Mucosa of stomach (tissue), 1 donor: ENCODE results near the gene ZNF785.
A peak's percentile ranks its signal among the peaks of the same experiment; 100 is the strongest.
"Not testable (repeated sequence)": the region's sequence is repeated elsewhere in the genome, so short reads cannot be mapped to it uniquely, and the experiment has no call there.

ENCODE experiments used
- H3K27me3 ChIP-seq: one replicate; pipeline ENCODE4 v1.7.0; 2013; ENCODE audit warnings: mild to moderate bottlenecking, low read length; ENCODE audit not compliant: control insufficient read depth, insufficient read depth
- H3K36me3 ChIP-seq: one replicate; pipeline ENCODE4 v1.7.0; 2013; ENCODE audit warnings: low read length; ENCODE audit not compliant: control insufficient read depth, insufficient read depth
- H3K4me1 ChIP-seq: one replicate; pipeline ENCODE4 v1.7.0; 2013; ENCODE audit warnings: mild to moderate bottlenecking, low read length; ENCODE audit not compliant: control insufficient read depth, insufficient read depth
- H3K4me3 ChIP-seq: one replicate; pipeline ENCODE4 v1.7.0; 2013; ENCODE audit warnings: low read length
- H3K9ac ChIP-seq: one replicate; pipeline ENCODE4 v1.7.0; 2013; ENCODE audit warnings: mild to moderate bottlenecking, low read length, moderate library complexity
- H3K9me3 ChIP-seq: one replicate; pipeline ENCODE4 v1.7.0; 2013; ENCODE audit warnings: mild to moderate bottlenecking, low read length, moderate library complexity; ENCODE audit not compliant: control insufficient read depth
- donor health status: Pancreatic carcinoma.

Gene ZNF785

DNA sequence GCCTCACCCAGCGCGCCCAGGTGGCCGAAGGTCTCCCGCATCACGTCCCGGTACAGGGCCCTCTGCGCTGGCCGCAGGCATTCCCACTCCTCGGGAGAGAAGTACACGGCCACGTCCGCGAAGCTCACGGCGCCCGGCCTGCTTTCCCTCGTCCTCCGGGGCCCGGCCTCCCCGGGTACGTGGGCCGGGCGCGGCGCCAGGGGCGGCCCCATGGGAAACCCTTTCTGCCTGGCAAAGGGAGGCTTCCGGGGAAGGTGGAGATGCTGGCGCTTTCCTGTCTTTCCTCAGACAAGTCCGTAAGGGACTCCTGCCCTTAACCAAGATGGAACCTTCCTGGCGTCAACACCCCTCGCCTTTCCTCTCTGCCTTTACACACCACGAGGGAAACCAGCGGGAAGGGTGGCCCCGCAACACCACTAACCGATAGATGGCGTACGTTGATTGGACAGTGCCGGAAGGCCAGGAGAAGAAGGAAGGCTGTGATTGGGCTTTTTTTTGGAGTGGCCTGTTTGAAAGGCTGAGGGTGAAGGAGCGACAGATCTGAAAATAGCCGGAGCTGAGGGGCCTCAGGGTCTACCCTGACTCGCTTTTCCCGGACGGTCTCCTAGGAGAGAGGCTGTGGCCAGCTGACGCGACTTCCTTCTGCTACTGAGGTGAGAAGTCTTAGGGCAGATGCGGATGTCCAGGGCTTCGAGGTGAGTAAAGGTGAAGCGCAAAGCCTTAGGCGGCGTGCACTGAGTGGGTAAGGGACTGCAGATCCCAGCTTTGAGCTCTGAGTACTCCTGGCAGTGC, at the start of gene ZNF785:
ZNF785 (minus strand) TSS at position 298 of the 792 bp plus-strand sequence; CDS start at position 212, 86 bp downstream.
- Histone ChIP-seq H3K9me3 (no peaks in the 10 kb centered on the region), H3K4me1 (peaks cover 14% of the 10 kb centered on the region), H3K27me3 (no peaks in the 10 kb centered on the region), H3K4me3 (peak within 1 kb of the TSS; percentile 72), H3K9ac (peak within 1 kb of the TSS; percentile 94), H3K36me3 (no peaks in the 10 kb centered on the region)

DNA sequence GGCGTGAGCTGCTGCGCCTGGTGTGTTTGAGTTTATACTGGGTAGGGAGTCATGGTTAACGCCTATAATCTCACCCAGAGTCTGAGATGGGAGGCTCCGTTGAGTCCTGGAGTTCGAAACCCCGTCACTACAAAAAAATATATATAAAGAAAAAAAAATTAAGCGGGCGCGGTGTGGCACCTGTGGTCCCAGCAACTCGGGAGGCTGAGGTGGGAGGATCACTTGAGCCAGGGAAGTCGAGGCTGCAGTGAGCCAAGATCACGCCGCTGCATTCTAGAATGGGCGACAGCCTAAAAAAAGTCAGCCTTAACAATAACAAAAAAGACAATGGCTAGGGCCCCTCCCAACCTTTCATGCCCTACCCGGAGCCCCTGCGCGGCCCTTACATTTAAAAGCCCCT, 48.0 kb upstream of the ZNF785 start:
- no peaks in the 10 kb centered on the region for H3K27me3 ChIP-seq
- no peaks in the 10 kb centered on the region for H3K9me3 ChIP-seq
- peak overlapping the region; percentile 68 for H3K4me3 ChIP-seq
- H3K36me3 ChIP-seq, result no peaks in the 10 kb centered on the region
- peaks cover 6% of the 10 kb centered on the region for H3K4me1 ChIP-seq
- H3K9ac ChIP-seq, result peak overlapping the region; percentile 87

DNA sequence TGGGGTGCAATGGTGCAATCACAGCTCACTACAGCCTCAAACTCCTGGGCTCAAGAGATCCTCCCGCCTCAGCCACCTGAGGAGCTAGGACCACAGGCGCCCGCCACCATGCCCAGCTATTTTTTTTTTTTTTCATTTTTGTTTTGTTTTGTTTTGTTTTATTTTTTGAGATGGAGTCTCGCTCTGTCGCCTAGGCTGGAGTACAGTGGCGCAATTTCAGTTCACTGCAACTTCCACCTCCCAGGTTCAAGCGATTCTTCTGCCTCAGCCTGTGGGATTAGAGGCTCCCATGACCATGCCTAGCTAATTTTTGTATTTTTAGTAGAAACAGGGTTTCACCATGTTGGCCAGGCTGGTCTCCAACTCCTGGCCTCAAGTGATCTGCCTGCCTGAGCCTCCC, 47.0 kb upstream of the ZNF785 start:
- not testable (repeated sequence) for H3K4me1 ChIP-seq, H3K9me3 ChIP-seq, H3K4me3 ChIP-seq, H3K9ac ChIP-seq, H3K27me3 ChIP-seq, H3K36me3 ChIP-seq

DNA sequence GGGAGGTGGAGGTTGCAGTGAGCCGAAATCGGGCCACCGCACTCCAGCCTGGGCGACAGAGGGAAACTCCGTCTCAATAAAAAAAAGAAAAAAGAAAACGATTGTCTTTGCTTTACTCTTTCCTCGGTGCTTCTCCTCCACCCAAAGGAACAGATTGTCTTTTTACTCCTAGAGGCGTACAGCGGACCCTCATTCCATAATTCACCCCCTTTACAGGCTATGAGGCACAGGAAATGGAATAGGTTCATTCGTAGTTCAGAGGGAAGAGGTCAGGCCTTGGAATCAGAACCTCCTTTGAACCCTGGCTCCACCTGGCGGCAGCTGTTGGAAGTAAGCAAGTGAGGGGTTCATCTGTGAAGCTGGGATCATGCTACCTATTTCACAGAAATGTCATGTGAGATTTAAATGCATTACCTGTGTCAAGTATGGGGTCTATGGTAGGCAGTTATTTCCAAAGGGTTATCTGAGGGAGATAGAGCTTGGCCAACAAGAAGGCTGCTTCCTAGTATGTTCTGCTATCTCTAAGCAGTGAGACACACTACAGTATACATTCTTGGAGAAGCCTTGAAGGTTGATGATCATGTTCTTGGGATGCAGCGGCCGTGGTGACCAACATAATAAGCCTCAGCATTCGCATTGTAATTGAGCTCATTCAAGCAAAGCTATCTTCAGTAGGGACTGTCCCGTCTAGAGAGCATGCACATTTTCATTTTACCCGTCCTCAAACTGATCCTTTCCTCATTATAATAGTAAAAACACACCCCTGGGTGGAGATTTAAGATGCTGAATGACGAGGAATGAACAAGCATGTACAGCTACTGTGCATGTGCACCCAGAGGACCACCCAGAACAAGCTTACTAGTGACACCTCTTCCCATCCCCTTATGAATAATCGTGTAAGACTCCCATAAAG, 43.4 kb upstream of the ZNF785 start:
- H3K9me3 ChIP-seq, result no peaks in the 10 kb centered on the region
- H3K9ac ChIP-seq, result peak overlapping the region; percentile 24
- no peaks in the 10 kb centered on the region for H3K27me3 ChIP-seq
- peaks cover 7% of the 10 kb centered on the region for H3K4me1 ChIP-seq
- no peak overlapping the region for H3K4me3 ChIP-seq
- H3K36me3 ChIP-seq, result no peaks in the 10 kb centered on the region

DNA sequence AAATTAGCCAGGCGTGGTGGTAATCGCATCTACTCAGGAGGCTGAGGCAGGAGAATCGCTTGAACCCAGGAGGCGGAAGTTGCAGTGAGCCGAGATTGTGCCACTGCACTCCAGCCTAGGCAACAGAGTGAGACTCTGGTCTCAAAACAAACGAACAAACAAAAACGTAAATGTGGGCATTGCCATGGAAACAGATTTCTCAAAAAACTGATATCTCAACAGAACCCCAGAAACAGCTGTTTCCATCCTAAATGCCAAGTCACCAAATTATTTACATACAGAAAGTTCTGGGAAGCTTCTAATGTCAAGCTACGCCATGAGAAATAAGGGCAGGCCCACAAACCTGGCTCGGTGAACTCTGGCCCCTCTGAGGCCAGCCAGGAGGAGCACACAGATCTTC, 40.7 kb upstream of the ZNF785 start:
- H3K4me3 ChIP-seq, result no peak overlapping the region
- no peaks in the 10 kb centered on the region for H3K9me3 ChIP-seq
- no peaks in the 10 kb centered on the region for H3K36me3 ChIP-seq
- no peak overlapping the region for H3K9ac ChIP-seq
- peaks cover 4% of the 10 kb centered on the region for H3K4me1 ChIP-seq
- no peaks in the 10 kb centered on the region for H3K27me3 ChIP-seq

DNA sequence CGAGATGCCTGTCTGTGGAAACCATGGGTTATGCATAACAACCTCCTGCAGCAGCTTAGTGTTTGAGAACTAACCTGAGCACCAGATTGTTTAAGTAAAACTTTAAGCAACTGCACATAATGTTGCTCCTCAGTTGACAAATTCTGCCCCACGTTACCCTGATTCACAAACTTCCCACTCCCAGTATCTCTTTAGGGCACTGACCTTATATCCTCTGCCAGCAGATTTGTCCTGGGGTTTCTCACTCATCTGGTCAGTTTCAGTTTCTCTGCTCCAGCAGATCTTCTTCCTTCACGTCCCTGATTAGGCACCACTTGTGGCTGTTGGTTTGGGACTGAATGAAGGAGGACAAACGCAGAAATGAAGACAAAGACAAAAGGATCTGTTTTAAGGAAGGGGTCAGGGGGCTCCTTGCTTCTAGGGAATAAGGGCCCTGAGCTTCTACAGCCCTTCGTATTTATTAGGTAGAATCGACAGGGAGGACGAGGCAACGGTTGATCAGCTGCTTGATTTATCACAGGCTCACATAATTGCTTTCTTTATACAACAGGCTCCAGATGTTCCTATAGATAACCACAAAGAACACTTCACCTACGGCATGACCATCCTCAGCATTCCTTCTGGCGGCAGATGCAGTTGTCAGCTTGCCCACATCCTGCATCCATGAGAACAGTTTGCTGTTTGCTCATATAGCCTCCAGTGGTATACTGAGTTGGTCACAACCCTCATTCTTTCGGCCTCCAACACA, 38.2 kb upstream of the ZNF785 start:
- Histone ChIP-seq H3K4me1 (peaks cover 3% of the 10 kb centered on the region), H3K9ac (no peak overlapping the region), H3K36me3 (no peaks in the 10 kb centered on the region), H3K27me3 (no peaks in the 10 kb centered on the region), H3K9me3 (no peaks in the 10 kb centered on the region), H3K4me3 (no peak overlapping the region)

DNA sequence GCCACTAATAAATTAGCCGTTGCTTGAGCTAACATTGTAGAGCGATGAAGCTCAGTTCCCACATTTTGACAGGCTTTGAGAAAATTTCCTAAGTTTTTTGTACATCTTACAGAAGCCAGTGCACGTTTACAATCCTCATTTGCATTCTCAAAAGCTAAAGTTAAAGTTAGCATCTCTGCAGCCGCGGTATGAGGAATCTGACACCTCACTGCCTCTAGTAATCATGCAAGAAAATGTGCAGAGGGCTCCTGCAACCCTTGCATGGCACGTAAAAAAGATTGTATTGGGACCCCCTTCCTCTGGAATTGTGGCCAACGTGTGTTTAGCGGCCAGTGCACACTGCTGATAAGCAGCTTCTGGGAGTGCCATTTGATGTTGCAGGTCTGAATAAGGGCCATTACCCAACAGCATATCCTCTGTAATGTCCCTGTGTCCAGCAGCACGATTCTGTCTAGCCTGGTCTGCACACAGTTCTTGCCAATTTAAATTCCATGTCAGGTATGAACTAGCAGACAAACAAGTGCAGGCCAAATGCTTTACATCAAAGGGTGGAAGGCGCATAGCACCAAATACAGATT, 37.0 kb upstream of the ZNF785 start:
- Histone ChIP-seq H3K9ac (no peak overlapping the region), H3K4me3 (no peak overlapping the region), H3K27me3 (no peaks in the 10 kb centered on the region), H3K36me3 (no peaks in the 10 kb centered on the region), H3K9me3 (no peaks in the 10 kb centered on the region), H3K4me1 (no peaks in the 10 kb centered on the region)

DNA sequence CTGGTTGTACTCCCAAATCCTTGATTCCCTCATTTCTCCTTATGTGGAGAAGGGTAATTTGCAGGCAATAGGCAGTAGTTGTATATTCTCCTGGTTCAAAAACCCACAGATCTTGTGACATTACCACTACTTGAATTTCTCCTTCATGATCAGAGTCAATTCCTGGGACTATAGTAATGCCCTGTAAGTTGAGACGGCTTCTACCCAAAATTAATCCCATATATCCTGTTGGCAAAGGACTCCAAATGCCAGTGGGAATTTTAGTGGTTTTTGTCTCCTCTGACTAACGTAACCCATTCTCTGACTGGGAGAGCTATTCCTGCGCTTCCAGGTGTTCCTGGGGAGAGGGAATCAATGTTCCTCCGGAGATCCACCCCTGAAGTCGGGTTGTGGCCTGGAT, 36.3 kb upstream of the ZNF785 start:
- H3K36me3 ChIP-seq, result no peaks in the 10 kb centered on the region
- H3K9me3 ChIP-seq, result no peaks in the 10 kb centered on the region
- no peaks in the 10 kb centered on the region for H3K4me1 ChIP-seq
- no peaks in the 10 kb centered on the region for H3K27me3 ChIP-seq
- no peak overlapping the region for H3K9ac ChIP-seq
- no peak overlapping the region for H3K4me3 ChIP-seq

DNA sequence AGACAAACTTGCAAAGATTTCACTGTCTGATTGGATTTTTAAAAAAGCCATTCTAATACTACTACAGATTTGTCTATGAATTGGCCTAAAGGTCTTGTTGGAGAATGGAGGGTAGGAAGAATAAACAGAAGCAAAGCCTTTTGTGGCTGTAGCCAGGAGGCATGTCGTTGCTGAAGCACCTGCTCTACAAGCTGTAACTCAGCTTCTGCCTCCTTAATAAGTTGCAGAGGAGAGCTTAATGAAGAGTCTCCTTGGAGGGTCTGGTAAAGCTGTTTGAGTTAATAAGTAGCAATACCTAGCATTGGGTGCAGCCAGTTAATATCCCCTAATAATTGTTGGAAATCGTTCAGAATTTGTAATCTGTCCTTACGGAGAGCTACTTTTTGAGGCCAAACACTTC, 34.7 kb upstream of the ZNF785 start:
- Histone ChIP-seq H3K4me1 (no peaks in the 10 kb centered on the region), H3K9me3 (no peaks in the 10 kb centered on the region)

DNA sequence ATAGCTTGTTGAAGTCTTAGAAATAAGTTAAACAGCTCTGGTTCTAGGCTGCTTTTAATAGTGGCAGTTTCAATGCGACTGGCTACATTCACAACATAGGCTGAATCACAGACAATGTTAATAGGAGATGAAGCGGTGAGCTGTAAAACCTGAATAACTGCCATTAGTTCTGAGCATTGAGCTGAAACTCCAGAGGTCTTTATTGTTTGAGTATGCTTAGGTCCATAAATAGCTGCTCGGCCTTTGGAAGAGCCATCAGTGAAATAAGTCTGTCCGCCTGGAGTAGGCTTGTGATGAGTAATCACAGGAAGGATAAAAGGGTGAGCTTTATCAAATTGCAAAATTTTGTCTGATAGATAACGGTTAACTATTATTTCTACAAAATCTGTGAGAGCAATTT, 34.1 kb upstream of the ZNF785 start:
- Histone ChIP-seq H3K4me3 (no peak overlapping the region), H3K27me3 (no peaks in the 10 kb centered on the region), H3K36me3 (no peaks in the 10 kb centered on the region), H3K4me1 (no peaks in the 10 kb centered on the region), H3K9me3 (no peaks in the 10 kb centered on the region), H3K9ac (no peak overlapping the region)

More for the DNA sequence above, 34.7 kb upstream of the ZNF785 start:
- H3K4me3 ChIP-seq, result no peak overlapping the region
- no peak overlapping the region for H3K9ac ChIP-seq
- no peaks in the 10 kb centered on the region for H3K36me3 ChIP-seq
- H3K27me3 ChIP-seq, result no peaks in the 10 kb centered on the region

DNA sequence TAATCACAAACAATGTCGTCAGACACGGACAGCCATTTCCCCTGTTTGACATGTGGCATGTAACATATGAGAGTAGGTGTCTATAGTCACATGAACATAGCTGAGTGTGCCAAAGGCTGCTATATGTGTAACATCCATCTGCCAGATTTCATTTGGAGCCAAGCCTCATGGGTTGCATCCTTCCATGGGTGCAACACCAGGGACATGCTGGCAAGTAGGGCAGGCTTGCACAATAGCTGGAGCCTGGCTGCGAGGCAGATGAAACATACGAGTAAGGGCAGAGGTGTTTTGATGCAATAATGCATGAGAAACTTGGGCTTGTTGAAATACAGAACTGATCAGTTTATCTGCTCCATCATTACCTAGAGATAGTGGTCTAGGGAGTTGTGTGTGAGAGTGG, 33.7 kb upstream of the ZNF785 start:
- Histone ChIP-seq H3K4me1 (no peaks in the 10 kb centered on the region), H3K4me3 (no peak overlapping the region), H3K9ac (no peak overlapping the region), H3K27me3 (no peaks in the 10 kb centered on the region), H3K9me3 (no peaks in the 10 kb centered on the region), H3K36me3 (no peaks in the 10 kb centered on the region)
